HG03460 (cell line): Measurements from ENCODE around the gene RGL1.

Experiments used
- ATAC-seq: cut with Tn5 transposase; IDR thresholded peaks from one replicate; pipeline ENCODE4 v1.9.1; 2021; ENCODE audit not compliant: unreplicated experiment

Gene RGL1

DNA sequence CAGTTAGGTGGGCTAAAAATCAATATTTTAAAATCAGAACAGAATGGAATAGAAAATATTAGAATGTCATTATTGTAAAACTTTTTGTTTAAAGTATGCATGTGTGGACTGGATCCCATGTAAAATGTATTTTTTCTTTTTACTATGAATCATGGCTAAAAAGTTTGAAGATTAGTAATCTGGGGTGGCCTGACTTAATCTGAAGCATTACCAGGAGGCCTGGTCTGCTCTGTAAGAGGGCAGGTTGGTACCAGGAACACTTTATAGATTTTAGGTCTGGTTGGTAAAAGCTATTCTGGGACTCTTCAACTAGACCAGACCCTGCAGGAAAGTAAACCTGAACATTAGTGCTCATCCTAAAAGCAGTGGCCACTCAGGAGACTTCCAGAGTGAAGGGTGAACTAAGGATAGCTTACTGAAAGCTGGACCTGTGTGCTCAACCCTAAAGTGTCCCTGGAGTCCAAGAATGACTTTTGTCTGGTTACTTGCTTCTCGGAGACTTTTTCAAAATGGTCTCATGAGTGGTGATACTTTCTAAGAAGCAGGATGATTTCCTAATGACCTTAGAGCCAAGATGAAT lies 16.5 kb downstream of the RGL1 start:
- no peak for ATAC-seq

DNA sequence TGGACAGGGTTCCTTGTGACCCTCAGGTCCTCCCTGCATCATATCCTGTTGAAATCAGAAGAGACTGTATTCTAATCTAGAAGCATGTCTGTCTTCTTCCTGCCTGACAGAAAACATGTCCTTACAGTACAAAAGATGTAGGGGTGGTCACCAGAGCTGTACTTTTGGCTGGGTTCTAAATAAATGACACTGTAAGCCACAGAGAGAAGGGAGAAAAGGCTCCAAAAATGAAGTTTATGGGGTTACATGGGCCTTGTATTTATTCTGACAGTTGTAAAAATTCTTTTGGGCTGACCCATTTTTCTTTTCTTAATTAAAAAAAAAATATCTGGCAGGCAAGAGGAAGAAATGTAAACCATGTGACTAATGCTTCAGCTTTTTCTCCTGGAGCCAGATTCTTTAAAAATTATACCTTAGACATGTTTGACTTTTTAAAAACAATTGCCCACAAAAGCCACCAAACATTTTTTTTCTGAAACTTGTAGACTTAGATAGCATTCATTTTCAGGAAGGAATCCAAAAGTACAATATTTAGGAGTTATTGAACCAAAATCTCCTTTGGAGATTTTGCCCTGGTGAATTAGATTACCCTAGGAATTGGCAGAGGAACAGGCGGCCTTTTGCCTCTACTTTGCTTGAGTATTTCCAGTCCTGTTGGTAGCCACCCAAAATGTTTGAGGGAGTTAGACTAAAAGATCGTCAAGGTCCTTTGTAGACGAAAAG lies 17.1 kb downstream of the RGL1 start:
- no peak for ATAC-seq

DNA sequence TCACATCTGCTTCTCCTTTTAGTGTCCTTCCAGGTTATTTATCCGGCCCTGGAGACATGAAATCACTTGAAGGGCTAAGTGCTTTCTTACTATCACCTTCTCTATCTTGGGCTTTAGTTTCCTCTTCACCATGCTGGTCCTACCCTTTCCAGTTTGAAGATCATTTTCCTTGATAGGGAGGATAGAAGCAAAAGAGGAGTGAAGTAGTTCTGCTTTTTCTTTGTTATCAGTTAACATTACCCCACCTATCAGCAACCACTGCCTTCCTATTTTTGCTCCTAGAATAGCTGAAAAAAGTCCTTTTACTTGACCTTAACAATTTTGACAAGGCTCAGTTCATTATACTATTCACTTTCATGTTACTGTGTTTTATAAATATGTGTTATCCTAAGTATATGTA lies 19.4 kb downstream of the RGL1 start:
- ATAC-seq: no peak

DNA sequence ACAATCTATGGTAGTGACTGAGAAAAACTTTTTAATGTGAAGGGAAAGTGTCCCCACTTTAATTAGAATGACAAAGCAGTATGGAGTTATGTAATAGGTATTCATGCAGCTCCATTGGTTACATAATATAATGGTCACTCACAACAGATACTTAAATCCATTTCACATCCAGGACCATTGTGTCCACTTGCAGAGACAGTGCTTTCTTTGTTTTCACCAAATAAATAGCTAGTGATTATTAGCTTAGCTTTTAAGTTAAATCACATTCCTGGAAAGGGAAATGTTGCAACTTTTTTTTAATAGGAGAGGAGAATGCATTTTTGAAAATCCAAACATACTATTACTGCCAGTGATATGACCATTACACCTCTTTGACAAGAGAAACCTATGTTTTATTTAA lies 22.9 kb downstream of the RGL1 start:
- ATAC-seq: no peak

DNA sequence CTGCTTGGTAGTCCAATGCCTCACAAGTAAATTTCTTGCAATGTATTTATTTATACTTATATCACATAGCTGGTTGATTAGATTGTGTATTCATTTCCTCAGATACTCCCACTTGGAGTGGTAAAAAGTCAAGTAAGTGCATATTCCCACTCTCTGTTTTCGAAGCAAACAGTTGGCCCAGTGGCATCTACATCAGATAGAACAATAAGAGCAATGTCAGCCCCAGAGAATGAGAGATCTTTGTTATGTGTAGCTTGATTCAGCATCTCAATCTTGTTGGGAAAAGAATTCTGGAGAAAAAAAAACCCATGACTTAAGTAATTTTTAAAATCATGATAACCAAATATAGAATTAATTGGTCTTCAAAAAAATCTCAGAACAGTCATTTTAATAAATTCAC lies 25.5 kb downstream of the RGL1 start:
- no peak for ATAC-seq

DNA sequence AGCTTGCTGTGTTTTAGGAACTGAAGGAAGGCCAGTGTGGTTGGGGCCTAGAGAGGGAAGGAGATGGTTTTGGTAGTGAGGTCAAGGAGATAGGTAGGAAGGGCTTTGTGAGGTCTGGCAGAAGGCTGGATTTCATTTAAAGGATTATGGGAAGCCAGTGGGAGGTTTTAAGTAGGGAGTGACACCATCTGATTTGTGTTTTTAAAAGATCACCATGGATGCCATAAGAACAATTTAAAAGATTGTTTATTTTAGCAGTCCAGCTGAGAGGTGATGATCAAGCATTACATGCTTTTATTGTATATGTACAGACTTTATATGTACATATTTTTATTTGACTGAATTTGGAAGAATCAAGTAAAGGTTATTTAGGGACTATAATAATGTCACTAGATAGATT lies 26.4 kb downstream of the RGL1 start:
- no peak for ATAC-seq

DNA sequence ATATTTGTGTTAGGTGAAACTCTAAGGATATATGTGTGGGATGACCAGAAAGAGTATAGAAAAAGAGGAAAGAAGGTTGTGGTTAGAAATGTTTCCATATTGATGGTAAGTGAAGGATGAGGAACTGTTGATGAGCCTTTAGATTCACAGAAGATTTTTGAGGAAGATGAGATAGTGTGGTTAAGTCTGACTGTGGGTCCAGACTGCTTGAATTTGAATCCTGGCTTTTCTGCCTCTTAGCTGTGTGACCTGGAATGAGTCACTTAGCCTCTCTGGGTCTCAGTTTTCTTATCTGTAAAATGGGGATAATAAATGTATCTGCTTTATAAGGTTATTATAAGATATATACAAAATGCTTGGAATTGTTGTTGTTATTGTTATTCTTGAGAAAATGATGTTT lies 27.5 kb downstream of the RGL1 start:
- ATAC-seq: no peak

DNA sequence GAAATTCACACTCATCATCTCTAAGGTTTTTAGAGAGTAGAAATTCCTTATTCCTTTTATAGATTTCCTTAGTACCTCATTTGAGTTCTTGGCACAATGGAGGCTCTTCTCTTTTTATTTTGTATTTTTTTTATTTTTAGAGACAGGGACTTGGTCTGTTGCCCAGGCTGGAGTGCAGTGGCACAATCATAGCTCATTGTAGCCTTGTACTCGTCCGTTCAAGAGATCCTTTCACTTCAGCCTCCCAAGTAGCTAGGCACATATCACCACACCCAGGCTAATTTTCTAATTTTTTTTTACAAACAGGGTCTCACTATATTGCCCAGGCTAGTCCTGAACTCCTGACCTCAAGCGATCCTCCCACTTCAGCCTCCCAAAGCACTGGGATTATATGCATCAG lies 29.6 kb downstream of the RGL1 start:
- ATAC-seq: no peak

DNA sequence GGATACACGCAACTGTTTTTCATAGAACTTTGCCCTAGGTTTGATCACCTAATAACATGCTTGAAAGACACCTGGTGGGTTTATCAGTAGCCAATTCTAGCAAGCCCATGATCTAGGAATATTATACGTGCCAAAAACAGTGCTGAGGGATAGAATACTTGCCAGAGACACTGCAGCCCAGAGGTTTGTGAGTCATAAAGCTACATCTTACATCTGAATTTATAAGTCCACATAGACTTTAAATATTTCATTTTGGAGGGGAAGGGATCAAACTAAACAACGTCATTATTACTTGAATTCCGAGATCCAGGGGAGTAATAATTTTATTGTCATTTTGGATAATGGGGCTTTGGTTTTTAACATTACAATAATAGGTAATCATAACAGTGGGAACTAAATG lies 31.7 kb downstream of the RGL1 start:
- no peak for ATAC-seq

DNA sequence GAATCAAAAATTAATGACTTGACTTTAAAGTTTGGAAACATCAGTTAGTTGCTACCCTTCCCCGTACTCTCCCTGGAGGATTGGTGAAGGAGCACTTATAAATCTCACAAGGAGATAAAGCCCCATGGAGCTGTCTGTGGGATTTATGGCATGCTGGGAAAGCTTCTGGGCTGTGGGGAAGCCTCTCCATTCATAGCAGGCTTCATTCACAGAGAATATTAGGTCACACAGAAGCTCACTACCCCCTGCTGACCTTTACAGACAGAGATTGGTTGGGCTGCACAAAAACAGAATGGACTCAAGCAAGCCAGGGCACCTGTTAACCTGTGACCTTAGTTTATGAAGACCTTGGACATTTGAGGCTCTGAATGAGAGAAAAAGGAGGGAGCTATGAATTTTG lies 32.1 kb downstream of the RGL1 start:
- no peak for ATAC-seq

DNA sequence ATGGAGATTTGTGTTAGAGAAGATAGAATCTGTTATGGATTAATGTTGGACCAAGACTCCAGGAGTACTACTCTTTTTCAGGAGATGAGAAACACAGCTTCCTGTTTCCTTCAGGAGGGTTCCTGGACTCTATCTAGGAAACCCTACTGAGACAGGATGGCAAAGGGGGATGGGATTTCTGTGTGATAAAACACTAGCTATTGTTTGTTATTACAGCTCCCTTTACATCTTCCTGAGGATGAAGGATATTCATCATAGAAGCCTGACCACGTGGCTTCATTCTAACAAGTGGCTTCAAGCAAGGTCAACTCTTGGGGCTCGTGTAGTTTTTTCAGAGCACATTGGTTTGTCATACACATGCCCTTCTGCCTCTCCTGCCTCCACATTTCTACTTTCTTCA lies 33.3 kb downstream of the RGL1 start:
- ATAC-seq: no peak

DNA sequence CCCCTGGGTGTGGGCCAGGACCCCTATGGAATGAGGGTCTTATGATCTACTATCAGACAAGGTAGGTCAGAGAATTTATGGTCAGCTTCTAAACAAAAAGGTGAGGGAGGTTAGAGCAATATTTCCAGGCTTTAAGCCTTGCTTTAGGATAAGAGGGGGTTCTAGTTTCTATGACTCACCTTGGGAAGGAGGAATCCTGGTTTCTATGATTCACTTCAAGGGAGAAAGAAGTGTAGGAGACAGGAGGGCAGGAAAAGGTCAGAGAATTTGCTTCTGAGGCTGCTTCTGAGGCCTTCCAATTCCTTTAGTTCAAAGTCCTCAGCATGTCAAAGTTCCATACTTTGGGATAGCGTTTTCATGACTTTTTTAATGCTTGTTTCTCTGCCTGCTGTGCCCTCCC lies 35.2 kb downstream of the RGL1 start:
- no peak for ATAC-seq

DNA sequence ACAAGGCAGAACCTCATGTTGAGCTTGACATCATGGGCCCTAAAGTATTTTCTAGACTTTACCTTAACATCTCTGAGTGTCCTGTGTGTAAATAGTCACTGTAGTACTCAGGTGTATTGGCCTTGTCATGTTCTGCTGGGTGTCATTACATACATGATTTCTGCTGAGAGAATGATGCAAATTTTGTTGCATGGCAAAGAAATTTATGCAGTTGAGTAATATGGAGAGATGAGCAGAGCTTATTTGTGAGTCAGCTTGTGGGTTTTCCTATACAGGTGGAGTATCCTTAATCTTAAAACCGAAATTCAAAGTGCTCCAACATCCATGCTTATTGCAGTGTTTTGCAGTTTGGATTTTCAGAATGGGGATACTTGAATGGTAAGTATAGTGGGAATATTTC lies 36.6 kb downstream of the RGL1 start:
- ATAC-seq: no peak

DNA sequence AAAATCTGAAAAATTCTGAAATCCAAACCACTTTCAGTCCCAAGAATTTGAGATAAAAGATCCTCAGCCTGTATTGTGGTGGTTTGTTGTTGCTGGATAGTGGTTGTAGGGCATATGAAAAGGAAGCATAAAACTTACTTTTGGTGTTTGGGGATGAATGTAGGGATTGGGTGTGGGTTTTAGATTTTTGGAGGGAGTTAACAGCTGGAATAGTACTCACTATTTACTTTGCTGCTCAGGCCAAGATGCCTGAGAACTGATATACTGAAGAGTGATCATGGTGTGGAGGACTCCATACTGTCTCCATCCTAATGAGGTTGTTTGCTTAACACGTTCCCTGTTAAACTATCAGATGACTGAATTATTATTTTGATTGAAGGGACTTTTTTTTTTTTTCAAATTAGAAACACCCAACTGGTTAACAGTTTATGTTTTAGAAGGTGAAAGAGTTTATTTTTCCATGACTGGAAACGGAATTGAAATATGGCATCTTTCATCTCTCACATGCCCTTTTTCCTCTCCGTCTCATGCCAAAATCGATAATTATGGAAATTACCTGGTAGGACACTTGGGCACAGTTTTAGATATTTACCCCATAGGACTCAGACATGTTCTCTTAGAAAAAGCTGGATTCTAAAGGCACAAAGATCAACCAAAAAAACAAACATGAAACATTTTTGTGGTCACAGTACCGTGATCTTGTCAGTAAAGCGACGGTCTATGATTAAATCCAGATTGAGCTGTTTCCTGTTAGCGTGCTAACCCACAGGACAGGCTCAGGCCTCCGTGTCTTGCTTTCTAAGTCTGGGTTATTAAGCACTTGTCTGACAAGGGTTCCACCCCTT lies 37.3 kb downstream of the RGL1 start:
- peak; percentile 91 for ATAC-seq

DNA sequence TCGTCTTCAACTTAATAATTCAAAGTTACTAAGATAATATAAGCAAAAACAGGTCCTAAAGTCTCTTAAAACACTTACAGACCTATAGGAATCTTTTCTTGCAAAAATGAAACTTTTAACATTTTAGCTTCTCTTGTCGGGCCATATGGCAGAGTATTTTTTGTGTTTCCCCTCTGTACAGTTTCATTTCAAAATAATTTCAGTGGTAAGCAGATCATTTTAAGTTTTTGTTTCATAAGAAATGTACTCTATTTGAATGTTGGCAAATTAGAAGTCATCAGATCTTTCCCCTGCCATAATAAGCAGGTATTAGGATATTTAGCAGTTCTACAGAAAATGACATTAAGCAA lies 37.9 kb downstream of the RGL1 start:
- peak; percentile 42 for ATAC-seq

DNA sequence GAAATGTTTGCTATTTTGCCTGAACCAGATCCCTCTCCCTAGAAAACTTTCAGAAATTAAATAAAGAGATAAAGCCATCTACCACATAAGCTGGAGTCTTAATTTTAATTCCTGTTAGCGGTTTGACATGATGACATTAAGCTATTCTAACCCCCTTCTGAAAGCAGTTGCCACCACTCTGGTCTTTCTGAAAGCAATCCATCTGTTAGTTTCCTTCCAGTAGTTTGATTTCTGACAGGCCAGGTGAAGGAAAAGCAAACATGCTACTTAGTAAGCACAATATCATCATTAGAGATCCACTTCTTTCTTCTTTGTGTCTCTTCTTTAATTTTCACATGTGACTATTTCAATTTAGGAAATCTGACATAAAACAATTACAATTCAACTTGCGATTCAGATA lies 39.9 kb downstream of the RGL1 start:
- ATAC-seq: no peak

DNA sequence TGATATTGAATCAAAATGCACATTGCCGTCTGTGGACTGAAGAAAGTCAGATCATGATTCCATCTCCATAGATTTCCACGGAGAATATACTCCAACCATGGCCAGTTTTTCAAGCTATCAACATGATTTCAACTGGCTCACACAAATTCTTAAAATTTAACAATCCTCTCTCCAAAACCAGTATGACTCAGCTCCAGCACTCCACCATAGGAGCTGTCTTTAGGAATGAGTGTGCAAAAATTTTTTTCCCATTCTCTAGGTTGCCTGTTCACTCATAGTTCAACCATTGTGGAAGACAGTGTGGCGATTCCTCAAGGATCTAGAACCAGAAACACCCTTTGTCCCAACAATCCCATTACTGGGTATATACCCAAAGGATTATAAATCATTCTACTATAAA lies 40.8 kb downstream of the RGL1 start:
- ATAC-seq: no peak

DNA sequence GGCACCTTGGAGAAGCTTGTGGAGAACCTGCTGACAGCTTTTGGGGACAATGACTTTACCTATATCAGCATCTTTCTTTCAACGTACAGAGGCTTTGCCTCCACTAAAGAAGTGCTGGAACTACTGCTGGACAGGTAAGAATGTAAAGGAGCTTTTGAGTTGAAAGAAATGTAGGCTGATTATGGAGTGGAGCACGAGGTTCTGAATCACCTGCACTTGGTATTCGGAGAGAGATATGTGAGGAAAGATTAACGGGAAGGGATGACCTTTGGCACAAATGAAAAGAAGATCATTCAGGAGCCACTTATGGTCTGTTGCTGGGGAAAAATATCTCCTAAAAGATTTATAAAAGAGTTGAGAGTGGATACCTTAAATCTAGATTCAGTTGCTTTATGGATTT lies 42.7 kb downstream of the RGL1 start:
- ATAC-seq: no peak

DNA sequence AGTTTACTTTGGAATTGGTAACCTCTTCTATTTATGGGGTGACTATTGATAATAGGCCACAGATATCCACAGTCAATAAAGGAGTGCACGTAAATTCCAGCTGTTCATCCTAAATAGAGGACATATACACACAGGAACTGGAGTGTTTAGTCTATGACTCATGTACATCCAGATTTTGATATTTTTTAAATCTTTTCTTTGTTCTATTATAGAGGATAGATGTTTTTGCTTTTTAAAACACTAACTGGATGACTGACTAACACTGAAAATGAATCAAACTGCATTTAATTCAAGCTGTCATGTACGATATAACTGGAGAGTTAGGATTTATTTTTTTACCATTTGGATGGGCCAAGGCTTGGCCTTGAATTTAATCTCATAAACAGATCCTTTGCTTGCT lies 45.9 kb downstream of the RGL1 start:
- ATAC-seq: no peak

DNA sequence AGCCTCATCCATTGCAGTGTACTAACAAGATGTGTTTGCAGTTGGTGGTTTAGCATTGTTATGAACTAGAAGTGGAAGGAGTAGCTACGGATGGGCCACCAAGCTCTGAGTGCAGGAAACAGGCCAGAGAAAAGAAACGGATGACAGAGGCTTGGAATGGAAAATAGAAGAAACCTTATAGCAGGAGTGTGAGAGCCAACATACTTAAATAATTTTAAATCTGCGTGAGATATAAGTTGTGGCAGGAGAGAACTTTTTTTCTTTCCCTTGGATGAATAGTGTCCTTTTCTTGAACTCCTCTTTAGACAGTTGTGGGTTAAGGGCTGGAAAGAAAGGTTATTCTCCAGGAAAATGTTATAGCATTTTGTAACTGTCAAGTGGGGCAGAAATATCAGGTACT lies 54.2 kb downstream of the RGL1 start:
- ATAC-seq: no peak

DNA sequence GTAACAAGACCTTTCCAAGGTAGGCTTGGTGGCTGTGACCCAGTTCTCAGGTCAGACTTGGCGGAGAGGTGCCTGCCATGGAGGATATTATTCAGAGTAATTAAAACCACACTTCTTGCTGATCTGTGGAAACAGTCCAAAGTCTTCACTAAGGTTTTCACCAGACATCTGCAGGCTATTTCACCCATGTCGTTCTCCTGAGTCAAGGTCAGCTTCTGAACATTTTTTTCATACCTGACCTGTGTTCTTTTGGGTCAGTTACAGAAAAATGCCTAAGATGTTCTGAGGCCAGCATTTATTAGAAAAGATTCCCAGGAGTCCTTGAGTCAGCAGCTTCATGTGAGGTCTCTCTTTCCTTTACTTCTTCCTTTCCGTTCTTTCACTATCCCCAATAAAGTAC lies 54.9 kb downstream of the RGL1 start:
- no peak for ATAC-seq

DNA sequence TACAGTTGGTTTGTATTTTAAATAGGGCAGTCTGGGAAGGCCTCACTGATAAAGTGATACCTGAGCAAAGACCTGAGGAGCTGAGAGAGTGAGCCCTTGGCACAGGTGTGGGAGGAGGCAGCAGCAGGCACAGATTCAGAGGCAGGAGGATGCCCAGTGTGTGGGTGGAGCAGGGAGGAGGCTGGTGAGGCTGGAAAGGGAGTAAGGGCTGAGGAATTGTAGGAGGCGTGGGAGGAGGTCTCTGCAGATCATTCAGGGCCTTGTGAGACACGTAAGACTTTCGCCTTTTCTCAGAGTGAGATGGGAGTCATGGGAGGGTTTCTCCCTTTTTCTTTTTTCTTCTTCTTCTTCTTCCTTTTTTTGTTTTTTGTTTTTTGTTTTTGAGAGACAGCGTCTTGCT lies 58.0 kb downstream of the RGL1 start:
- ATAC-seq: no peak
